ENCODE results near the gene LLGL2.

LLGL2 gene

DNA sequence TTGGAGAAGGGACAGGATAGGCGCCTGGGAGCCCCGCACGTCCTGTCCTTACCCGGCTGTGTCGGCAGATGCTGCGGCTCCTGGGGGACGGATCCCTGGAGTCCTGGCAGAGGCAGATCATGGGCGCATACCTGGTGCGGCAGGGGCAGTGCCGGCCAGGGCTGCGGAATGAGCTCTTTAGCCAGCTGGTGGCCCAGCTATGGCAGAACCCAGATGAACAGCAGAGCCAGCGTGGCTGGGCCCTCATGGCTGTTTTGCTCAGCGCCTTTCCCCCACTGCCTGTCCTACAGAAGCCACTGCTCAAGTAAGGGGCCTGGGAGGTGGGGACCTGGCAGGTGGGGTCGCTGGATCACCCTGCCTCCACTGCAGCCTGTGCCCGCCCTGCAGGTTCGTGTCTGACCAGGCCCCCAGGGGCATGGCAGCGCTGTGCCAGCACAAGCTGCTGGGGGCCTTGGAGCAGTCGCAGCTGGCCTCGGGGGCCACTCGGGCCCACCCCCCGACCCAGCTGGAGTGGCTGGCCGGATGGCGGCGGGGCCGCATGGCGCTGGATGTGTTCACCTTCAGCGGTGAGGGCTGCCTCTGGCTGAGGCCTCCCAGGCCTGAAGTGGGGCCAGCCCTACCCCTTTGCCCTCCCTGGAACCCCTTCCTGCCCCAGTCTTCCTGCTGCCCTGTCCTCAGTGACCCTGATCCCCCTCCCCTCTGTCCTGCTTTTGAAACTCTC, 87.6 kb downstream of the LLGL2 start:
- DNase-seq (ENCODE audit: low read depth): no peak
- TF ChIP-seq, protein P1, sequence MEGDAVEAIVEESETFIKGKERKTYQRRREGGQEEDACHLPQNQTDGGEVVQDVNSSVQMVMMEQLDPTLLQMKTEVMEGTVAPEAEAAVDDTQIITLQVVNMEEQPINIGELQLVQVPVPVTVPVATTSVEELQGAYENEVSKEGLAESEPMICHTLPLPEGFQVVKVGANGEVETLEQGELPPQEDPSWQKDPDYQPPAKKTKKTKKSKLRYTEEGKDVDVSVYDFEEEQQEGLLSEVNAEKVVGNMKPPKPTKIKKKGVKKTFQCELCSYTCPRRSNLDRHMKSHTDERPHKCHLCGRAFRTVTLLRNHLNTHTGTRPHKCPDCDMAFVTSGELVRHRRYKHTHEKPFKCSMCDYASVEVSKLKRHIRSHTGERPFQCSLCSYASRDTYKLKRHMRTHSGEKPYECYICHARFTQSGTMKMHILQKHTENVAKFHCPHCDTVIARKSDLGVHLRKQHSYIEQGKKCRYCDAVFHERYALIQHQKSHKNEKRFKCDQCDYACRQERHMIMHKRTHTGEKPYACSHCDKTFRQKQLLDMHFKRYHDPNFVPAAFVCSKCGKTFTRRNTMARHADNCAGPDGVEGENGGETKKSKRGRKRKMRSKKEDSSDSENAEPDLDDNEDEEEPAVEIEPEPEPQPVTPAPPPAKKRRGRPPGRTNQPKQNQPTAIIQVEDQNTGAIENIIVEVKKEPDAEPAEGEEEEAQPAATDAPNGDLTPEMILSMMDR (IDR thresholded peaks at IDR 0.05; ENCODE audit: insufficient read depth, low read depth, low read length, missing control alignments): no peak
- no peak overlapping the region for H3K4me3 ChIP-seq (ENCODE audit: low read length)

DNA sequence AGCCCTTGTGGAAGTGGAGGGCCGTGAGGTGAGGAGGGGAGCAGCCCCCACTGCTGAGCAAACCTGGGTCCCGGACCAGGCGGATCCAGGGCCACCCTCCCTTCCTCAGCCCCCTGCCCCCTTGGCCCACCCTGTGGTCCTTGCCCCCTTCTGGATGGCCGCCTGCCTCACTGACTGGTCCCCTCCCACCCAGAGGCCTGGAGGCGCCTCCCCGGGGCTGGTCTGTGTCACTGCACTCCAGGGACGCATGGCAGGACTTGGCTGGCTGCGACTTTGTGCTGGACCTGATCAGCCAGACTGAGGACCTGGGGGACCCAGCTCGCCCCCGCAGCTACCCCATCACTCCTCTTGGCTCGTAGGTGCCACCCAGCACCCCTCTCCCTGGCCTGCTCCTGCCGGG, 88.5 kb downstream of the LLGL2 start:
- no peak for DNase-seq (ENCODE audit: low read depth)
- TF ChIP-seq, protein P1 (IDR thresholded peaks at IDR 0.05; ENCODE audit: insufficient read depth, low read depth, low read length, missing control alignments): peak; percentile 29
- no peak overlapping the region for H3K4me3 ChIP-seq (ENCODE audit: low read length)

DNA sequence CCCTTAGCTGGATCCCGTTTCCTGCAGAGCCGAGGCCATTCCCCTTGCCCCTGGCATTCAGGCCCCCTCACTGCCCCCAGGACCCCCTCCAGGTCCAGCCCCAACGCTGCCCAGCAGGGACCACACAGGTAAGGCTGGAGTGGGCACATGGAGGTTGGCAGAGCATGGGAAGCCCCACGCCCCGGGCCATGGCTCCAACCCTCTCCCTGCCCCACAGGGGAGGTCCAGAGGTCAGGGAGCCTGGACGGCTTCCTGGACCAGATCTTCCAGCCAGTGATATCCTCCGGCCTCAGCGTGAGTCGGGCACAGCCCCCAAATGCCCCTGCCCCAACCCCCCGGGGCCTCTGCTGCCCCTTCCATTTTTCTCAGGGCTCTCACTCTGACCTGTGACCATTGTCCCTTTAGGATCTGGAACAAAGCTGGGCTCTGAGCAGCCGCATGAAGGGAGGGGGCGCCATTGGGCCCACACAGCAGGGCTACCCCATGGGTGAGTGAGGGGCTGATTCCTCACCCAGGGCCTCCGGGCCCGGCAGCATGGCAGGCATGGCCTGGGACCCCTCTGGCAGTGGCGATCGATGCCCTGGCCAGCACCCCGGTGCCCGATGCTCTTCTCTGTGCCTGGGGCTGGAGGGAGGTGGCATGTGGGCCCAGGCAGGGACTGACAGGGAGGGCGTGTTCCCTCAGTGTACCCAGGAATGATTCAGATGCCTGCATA, 89.2 kb downstream of the LLGL2 start:
- H3K4me3 ChIP-seq (ENCODE audit: low read length): no peak overlapping the region

DNA sequence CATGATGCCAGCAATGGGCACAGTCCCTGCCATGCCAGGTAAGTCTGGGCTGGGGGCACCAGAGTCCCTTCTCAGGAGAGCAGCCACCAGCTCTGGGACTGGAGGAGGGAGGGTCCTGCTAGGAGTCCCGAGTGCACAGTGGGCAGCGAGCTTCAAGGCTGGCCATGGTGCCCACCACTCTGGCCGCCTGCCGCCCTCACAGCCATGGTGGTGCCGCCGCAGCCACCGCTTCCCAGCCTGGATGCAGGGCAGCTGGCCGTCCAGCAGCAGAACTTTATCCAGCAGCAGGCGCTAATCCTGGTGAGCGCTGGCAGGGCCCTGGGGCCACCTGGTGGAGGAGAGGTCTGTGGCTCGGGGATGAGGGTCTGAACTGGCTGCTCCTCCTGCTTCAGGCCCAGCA, 89.8 kb downstream of the LLGL2 start:
- H3K4me3 ChIP-seq (ENCODE audit: low read length): no peak overlapping the region
- TF ChIP-seq, protein P1 (IDR thresholded peaks at IDR 0.05; ENCODE audit: insufficient read depth, low read depth, low read length, missing control alignments): no peak
- DNase-seq (ENCODE audit: low read depth): no peak

More for the DNA sequence above, 89.2 kb downstream of the LLGL2 start:
- DNase-seq (ENCODE audit: low read depth): no peak
- TF ChIP-seq, protein P1 (IDR thresholded peaks at IDR 0.05; ENCODE audit: insufficient read depth, low read depth, low read length, missing control alignments): no peak

DNA sequence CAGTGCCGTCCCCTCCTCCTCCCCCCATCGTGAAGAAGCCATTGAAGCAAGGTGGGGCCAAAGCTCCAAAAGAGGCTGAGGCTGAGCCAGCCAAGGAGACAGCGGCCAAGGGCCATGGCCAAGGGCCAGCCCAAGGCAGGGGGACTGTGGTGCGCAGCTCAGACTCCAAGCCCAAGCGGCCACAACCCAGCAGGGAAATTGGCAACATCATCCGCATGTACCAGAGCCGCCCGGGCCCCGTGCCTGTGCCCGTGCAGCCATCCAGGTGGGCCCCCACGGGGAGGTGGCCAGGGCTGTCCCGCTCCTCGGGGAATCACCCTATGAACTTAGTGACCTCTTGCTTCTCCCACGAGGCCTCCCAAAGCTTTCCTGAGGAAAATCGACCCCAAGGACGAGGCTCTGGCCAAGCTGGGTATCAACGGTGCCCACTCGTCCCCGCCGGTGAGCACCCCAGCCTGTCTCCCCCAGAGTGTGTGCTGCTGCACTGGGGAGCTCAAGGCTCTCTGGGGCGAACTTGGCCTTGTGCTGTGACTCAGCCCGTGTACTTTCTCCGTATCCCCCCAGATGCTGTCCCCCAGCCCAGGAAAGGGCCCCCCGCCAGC, 91.1 kb downstream of the LLGL2 start:
- TF ChIP-seq, protein P1 (IDR thresholded peaks at IDR 0.05; ENCODE audit: insufficient read depth, low read depth, low read length, missing control alignments): no peak
- no peak for DNase-seq (ENCODE audit: low read depth)
- no peak overlapping the region for H3K4me3 ChIP-seq (ENCODE audit: low read length)

DNA sequence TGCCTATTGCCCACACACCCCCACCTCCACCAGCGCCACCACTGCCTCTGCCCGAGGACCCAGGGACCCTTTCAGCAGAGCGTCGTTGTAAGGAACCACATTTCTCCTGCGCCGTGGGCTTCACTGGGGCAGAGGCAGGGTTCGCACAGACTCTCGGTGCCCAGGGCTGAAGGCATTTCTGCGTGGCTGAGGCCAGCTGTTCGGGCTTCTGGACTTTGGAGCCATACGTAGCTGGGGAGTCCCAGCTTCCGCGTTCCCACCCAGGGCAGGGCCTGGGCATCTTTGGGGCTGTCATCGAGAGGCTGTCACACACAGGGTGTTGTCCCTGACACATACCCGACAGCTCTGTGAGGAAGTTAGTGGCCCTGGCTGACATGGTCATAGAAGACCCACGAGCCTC, 91.7 kb downstream of the LLGL2 start:
- TF ChIP-seq, protein P1 (IDR thresholded peaks at IDR 0.05; ENCODE audit: insufficient read depth, low read depth, low read length, missing control alignments): no peak
- H3K4me3 ChIP-seq (ENCODE audit: low read length): no peak overlapping the region
- no peak for DNase-seq (ENCODE audit: low read depth)
